Kidney (tissue), 14 donors: Measurements from ENCODE around the gene KDM6A. TPM values are rescaled to one million over a fixed set of nuclear protein-coding genes. Genes with fewer than 3 reads are reported as not detected.
"Not testable (repeated sequence)": the region's sequence is repeated elsewhere in the genome, so short reads cannot be mapped to it uniquely, and the experiment has no call there.

Experiments
- DNase-seq, 5 donors: peaks; one replicate each; pipeline ENCODE4 v3.0.0-alpha.2; 2013 to 2020
- FAIRE-seq: peaks from 2 replicates; lab custom pipeline; 2012; peaks lifted over from hg19 to GRCh38; lab: Jason Lieb, UNC
- H3K27ac ChIP-seq, 2 donors: one replicate each; pipeline ENCODE4 v1.7.0; 2013; ENCODE audit warnings: low read depth in 2 of 2, low read length in 2 of 2, inconsistent platforms in 1 of 2
- H3K27me3 ChIP-seq: one replicate; pipeline ENCODE4 v1.7.1; 2013; ENCODE audit warnings: low read length, inconsistent platforms; ENCODE audit not compliant: control insufficient read depth, insufficient read depth
- H3K36me3 ChIP-seq, 3 donors: one replicate each; pipeline versions ENCODE4 v1.7.0 to v1.7.1; 2013; ENCODE audit warnings: low read length in 3 of 3, control low read depth in 1 of 3, inconsistent platforms in 1 of 3; ENCODE audit not compliant: insufficient read depth in 3 of 3, control insufficient read depth in 2 of 3
- H3K4me1 ChIP-seq, 3 donors: one replicate each; pipeline versions ENCODE4 v1.7.0 to v1.7.1; 2013; ENCODE audit warnings: low read length in 3 of 3, inconsistent platforms in 1 of 3, low read depth in 1 of 3; ENCODE audit not compliant: control insufficient read depth in 2 of 3, insufficient read depth in 2 of 3
- H3K4me3 ChIP-seq, 3 donors: one replicate each; pipeline versions ENCODE4 v1.7.0 to v1.8.1; 2013; ENCODE audit warnings: low read length in 3 of 3, control low read depth in 1 of 3, inconsistent platforms in 1 of 3
- H3K9ac ChIP-seq, 3 donors: one replicate each; pipeline versions ENCODE4 v1.7.0 to v1.7.1; 2013; ENCODE audit warnings: low read length in 3 of 3, control low read depth in 1 of 3, inconsistent platforms in 1 of 3
- H3K9me3 ChIP-seq, 3 donors: one replicate each; pipeline versions ENCODE4 v1.7.0 to v1.7.1; 2013; ENCODE audit warnings: low read length in 3 of 3, control low read depth in 1 of 3, inconsistent platforms in 1 of 3; ENCODE audit not compliant: control insufficient read depth in 2 of 3, insufficient read depth in 1 of 3
- intact Hi-C: fragments of 100-400 bp; cut with DNase I; formaldehyde crosslinking; loops from one replicate; pipeline ENCODE4 v1.11.1; 2022
- polyA plus RNA-seq: library from polyadenylated mRNA; stranded (reverse); fragments of 350-450 nt; fragmentation: Illumina TruSeq; extraction: RNeasy Lipid Tissue Mini Kit (QIAGEN cat#74804); gene quantifications from one replicate; pipeline ENCODE4 v1.2.3, GENCODE V29; 2014; ENCODE audit warnings: low read depth, low replicate concordance; ENCODE audit not compliant: insufficient read depth
- total RNA-seq: library from RNA; stranded (reverse); fragmentation: NEBNext Ultra II Directional; extraction: Animal tissue kit (Norgen Biotek cat#: 25700); gene quantifications from one replicate; pipeline ENCODE4 v1.2.1, GENCODE V29; 2021
- TF ChIP-seq, protein P1 (sequence below): IDR thresholded peaks from 3 replicates; pipeline ENCODE4 v1.5.1; 2012; ENCODE audit warnings: mild to moderate bottlenecking, moderate library complexity, borderline replicate concordance; ENCODE audit not compliant: insufficient read depth; ENCODE audit errors: extremely low read depth
- donor health status: control.
- donor health status: control.
- donor health status: control.
- donor health status: control.
- donor health status: control.
- donor health status: DM: yes; HTN: yes; CAD: no.
- donor health status: Normal renal cell carcinoma (clear cell type).

Gene KDM6A
- total and polyA plus RNA-seq, 2 donors from 2014 or later = 7.7 to 40.8 TPM

DNA sequence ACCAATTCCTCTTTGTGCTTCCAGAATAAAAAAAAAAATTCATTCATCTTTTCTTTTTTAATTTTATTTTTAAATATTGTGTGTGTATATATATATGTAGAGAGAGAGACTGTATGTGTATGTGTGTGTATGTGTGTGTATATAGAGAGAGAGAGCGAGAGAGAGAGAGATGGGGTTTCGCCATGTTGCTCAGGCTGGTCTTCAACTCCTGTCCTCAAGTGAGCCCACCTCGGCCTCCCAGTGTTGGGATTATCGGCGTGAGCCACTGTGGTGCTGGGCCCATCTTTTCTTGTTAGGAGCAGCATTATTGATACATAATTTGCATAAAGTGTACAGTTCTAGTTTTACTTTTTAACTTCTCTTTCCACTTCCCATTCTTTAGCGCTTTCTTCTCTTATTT lies 33.6 kb downstream of the KDM6A start:
- Histone ChIP-seq H3K36me3 (no peaks in the 10 kb centered on the region), H3K4me3 (no peak overlapping the region), H3K27me3 (no peaks in the 10 kb centered on the region), H3K9me3 (no peaks in the 10 kb centered on the region), H3K9ac (no peak overlapping the region), H3K4me1 (peaks cover 0 to 7% (median 0%) of the 10 kb centered on the region in 3 donors), H3K27ac (no peak overlapping the region)
- TF ChIP-seq, protein P1, sequence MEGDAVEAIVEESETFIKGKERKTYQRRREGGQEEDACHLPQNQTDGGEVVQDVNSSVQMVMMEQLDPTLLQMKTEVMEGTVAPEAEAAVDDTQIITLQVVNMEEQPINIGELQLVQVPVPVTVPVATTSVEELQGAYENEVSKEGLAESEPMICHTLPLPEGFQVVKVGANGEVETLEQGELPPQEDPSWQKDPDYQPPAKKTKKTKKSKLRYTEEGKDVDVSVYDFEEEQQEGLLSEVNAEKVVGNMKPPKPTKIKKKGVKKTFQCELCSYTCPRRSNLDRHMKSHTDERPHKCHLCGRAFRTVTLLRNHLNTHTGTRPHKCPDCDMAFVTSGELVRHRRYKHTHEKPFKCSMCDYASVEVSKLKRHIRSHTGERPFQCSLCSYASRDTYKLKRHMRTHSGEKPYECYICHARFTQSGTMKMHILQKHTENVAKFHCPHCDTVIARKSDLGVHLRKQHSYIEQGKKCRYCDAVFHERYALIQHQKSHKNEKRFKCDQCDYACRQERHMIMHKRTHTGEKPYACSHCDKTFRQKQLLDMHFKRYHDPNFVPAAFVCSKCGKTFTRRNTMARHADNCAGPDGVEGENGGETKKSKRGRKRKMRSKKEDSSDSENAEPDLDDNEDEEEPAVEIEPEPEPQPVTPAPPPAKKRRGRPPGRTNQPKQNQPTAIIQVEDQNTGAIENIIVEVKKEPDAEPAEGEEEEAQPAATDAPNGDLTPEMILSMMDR = no peak
- intact Hi-C loops = no loop called here
- DNase-seq = no peak
- no peak for FAIRE-seq

DNA sequence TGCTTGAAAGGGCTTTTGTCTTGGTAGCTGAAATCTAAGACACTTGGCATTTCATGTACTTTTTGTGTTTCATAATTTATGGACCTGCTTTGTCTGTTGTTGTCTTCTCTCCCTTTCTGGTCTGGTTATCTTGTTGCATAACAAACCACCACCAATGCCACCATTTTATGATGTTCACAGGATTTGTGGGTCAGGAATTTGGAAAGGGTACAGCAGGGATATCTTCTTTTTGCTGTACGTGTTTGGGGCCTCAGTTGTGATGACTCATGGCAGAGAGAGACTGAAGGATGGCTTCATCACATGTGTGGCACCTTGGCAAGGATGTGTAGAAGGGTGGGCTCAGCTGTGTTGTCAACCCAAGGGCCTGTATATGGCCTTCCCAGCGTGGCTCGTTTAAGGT lies 35.2 kb downstream of the KDM6A start:
- Histone ChIP-seq H3K27me3 (no peaks in the 10 kb centered on the region), H3K4me3 (no peak overlapping the region), H3K27ac (no peak overlapping the region), H3K9me3 (no peaks in the 10 kb centered on the region), H3K36me3 (no peaks in the 10 kb centered on the region), H3K4me1 (peaks cover 0 to 7% (median 0%) of the 10 kb centered on the region in 3 donors), H3K9ac (no peak overlapping the region)
- TF ChIP-seq, protein P1 = no peak
- FAIRE-seq (no peak), DNase-seq (no peak)
- intact Hi-C loops = no loop called here

DNA sequence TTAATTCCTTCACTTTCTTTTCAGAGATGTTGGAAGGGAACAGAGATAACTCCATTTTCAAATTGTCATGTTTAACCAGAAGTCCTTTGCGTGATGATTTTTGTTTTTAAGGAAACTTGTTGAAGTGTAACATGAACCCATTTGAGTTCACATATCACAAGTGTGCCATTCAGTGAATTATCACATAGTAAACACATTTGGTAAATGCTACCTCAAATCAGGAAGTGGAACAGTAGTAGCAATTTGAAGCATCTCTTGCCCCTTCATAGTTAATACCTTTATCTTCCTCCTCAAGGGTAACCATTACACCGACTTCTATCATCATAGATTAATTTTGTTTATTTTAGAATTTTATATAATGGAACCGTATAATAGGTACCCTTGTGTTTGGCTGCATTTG lies 35.8 kb downstream of the KDM6A start:
- no peak overlapping the region for H3K27ac ChIP-seq
- FAIRE-seq = no peak
- peaks cover 0 to 7% (median 2%) of the 10 kb centered on the region in 3 donors for H3K4me1 ChIP-seq
- DNase-seq = no peak
- H3K4me3 ChIP-seq = no peak overlapping the region
- no peaks in the 10 kb centered on the region for H3K36me3 ChIP-seq
- H3K9ac ChIP-seq = no peak overlapping the region
- H3K9me3 ChIP-seq = no peaks in the 10 kb centered on the region
- intact Hi-C loops = no loop called here
- TF ChIP-seq, protein P1 = no peak
- no peaks in the 10 kb centered on the region for H3K27me3 ChIP-seq

DNA sequence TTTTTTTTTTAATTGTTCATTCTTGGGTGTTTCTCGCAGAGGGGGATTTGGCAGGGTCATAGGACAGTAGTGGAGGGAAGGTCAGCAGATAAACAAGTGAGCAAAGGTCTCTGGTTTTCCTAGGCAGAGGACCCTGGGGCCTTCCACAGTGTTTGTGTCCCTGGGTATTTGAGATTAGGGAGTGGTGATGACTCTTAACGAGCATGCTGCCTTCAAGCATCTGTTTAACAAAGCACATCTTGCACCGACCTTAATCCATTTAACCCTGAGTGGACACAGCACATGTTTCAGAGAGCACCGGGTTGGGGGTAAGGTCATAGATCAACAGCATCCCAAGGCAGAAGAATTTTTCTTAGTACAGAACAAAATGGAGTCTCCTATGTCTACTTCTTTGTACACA lies 37.5 kb downstream of the KDM6A start:
- H3K9ac ChIP-seq, intact Hi-C loops, FAIRE-seq, DNase-seq, H3K27me3 ChIP-seq, H3K4me1 ChIP-seq, H3K9me3 ChIP-seq, H3K27ac ChIP-seq, H3K36me3 ChIP-seq, H3K4me3 ChIP-seq: not testable (repeated sequence)

DNA sequence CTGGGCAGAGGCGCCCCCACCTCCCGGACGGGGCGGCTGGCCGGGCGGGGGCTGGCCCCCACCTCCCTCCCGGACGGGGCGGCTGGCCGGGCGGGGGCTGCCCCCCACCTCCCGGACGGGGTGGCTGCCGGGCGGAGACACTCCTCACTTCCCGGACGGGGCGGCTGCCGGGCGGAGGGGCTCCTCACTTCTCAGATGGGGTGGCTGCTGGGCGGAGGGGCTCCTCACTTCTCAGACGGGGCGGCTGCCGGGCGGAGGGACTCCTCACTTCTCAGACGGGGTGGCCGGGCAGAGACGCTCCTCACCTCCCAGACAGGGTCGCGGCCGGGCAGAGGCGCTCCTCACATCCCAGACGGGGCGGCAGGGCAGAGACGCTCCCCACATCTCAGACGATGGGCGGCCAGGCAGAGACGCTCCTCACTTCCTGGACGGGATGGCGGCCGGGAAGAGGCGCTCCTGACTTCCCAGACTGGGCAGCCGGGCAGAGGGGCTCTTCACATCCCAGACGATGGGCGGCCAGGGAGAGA lies 38.1 kb downstream of the KDM6A start:
- FAIRE-seq, H3K27ac ChIP-seq, H3K27me3 ChIP-seq, DNase-seq, intact Hi-C loops, H3K36me3 ChIP-seq, H3K9me3 ChIP-seq, H3K9ac ChIP-seq, H3K4me3 ChIP-seq, H3K4me1 ChIP-seq: not testable (repeated sequence)
